NCI-H82 (cell line): Measurements from ENCODE around the gene LMAN2.
A peak's percentile ranks its signal among the peaks of the same experiment; 100 is the strongest.
"Not testable (repeated sequence)": the region's sequence is repeated elsewhere in the genome, so short reads cannot be mapped to it uniquely, and the experiment has no call there.

Source experiments
- DNase-seq: peaks from one replicate; lab custom pipeline; 2025; lab: John Stamatoyannopoulos, UW

LMAN2 gene

DNA sequence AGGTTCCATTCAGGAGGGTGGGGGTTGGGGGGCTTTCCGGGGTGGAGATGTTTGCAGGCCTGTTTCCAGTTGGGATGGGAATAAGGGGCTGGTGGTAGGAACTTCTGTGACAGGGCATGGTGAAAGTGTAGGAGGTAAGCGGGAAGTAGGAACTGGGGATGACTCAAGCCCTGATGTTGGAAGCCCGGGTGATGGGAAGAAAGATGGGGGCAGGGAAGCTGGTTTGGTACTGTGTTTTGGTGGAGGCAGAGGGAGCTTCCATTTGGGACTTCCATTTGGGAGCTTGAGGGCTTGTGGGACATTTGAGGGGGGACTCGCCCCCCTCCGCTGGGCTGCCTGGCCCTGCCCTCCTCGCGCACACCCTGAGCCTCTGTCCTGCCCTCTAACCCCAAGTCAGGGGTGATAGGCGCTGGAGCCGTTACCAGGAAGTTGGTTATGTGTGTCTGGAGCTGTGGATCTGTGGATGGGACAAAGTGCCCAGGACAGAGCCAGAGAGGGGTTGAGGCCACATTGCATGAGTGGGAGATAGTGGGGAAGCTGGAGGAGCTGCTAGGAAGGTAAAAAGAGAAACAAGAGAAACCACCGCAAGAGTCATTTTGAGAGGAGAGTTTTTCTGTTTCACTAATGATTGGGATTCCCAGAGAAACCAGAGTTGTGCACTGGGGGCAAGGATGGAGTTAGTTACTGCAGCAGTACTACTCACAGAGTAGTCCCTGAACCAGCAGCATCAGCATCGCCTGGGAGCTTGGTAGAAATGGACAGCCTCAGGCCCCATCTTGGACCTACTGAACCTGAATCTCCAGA, 12.9 kb upstream of the LMAN2 start:
- no peak for DNase-seq

DNA sequence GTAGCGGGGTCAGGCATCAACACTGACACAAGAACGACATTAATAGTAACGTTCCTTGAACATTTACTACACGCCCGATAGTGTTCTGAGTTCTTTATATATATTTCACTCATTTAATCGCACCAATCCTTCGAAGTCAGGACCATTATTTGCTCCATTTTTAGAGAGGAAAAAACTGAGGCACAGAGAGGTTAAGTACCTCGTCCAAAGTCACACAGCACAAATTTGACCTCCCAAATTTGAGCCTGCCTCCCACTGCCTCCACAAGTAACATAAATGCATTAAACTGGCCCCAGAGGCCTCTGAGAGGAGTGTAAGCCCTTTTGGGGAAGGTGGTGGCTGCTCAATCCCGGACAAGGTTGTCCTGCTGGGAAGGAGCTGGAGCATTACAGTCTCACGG, 12.1 kb upstream of the LMAN2 start:
- DNase-seq, result no peak

DNA sequence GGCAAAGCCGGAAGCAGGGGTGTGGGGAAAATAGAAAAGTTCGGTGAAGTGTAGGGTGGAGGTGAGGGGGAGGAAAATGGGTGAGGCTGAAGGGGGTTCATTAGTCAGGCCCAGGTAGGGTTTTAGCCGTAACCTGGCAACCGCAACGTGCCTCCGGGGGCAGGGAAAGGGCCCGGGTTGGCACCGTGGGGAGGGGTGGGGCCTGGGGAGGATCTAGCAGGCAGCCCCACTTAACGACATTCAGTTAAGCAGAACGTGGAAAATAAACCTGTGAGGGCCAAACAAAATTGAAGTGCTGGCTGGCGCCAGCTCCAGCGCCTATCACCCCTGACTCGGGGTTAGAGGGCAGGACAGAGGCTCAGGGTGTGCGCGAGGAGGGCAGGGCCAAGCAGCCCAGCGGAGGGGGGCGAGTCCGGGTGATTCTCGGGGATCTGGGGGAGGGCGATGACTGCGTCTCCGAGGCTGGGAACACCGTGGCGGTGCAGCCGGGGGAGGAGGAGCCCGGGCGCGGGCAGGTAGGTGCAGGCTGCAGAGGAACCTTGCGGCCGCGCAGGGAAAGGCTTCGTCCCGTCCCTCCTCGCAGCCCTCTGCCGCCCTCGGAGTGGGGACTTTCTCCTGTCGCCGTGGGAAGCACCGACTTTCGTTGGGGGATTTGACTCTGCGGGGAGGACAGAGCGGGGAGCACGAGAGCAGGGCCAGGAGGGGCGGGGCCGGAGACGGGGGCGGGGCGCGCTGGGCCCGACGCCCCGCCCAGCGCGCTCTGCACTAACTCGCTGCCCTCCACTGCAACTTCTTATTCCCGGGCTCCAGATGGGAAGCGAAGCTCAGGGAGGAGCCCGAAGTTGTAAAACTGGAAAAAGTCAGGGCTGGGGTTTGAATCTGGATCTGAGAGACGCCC, 11.4 kb upstream of the LMAN2 start:
- peak; percentile 65 for DNase-seq

DNA sequence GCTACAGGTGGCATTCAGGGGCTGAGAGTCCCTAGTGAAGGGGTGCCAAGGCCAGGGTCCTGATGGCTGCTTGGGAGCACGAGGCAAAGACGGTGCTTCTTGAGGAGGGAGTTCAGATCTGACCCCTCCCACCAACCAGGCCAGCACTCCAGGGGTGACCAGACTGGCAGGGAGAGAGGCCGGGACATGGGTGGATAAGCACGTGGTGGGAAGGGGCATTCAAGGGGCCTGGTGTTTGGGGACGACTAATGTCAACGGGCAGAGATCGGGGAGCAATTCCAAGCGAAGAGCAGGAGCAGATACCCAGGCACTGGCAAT, 10.8 kb upstream of the LMAN2 start:
- no peak for DNase-seq

DNA sequence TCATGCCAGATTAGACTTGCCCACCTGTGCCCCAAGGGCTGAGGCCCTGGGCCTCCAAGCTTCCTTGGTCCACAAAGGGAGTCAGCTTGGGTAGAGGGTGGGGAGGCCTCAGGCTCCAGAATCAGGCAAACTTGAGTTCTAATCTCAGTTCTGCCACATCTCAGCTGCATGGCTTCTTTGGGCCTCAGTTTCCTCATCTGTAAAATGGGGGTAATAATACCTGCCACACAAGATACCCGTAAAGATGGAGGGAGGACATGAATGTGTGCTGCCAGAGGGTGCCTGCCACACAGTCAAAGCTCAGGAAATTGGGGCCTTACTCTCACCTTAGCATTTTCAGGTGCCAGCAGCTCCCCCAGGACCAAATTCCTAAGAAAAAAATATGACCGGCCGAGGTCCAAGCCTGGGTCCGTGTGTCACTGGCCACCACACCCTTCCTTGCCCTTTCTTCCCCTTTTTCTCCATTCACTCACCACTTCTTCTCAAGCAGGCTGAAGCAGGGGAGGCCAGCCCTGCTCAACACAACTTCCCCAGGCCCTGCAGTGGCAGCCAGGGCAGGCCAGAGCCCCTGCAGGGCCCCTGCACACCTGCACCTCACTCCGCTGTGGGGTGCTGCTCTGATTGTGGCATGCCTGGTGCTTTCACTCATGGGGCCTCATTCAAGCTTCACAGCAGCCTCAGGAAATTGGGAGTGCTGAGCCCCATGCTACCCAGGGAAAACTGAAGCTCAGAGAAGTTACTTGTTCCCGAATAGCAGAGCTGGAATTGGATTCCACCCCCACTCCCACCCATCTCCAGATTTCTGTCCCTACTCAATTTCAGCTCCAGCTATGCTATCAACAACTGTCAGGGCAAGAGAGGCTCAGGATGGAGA, 10.2 kb upstream of the LMAN2 start:
- no peak for DNase-seq

DNA sequence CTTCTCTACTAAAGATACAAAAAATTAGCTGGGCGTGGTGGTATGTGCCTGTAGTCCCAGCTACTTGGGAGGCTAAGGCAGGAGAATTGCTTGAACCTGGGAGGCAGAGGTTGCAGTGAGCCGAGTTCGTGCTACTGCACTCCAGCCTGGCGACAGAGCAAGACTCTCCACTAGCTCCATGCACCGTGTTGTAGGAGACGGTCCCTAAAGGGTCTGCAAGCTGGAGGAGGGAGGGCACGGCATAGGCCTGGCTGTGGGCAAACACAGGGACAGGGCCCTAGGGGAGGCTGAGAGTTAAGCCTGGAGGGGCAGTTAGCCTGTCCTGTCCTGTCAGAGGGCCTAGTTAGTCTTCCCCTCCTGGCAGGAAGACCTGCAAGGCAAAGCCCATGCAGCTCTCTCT, 9.3 kb upstream of the LMAN2 start:
- DNase-seq, result not testable (repeated sequence)

DNA sequence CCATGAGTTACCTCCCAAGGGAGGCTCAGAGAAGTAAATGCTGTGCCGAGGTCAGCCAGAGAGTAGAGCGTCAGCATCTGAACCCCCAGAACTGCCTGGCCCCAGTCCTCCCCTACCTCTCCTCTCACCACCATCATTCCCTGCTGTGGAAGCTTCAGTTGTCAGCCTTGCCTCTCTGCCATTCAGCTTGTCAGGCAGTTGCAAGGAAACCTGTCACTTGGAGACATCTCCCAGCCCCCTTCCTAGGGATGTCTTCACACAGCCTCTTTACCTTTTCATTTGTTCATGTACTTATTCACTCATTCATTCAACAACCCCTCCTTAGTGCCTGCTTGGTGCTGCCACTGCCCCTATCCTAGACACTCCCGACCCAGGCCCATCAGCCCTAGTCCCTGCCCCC, 8.4 kb upstream of the LMAN2 start:
- DNase-seq, result no peak

DNA sequence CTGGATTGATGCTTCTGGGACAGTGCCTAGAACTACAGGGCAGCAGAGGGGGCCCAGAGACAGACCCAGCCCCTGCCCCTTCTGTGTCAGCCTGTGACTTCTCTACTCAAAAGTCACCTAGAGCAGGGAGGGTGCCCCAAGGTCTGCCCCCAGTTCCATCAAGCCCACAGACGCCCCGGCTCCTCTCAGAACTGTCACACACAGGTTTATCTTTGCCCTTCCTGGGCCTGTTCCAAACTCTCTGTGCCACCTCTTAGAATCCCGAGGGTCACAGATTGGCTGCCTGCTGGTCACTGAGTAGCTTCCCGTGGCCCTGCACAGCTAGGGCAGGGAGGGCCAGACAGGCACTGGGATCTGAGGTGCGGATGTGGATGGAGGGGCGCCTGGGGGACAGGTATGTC, 8.0 kb upstream of the LMAN2 start:
- no peak for DNase-seq

DNA sequence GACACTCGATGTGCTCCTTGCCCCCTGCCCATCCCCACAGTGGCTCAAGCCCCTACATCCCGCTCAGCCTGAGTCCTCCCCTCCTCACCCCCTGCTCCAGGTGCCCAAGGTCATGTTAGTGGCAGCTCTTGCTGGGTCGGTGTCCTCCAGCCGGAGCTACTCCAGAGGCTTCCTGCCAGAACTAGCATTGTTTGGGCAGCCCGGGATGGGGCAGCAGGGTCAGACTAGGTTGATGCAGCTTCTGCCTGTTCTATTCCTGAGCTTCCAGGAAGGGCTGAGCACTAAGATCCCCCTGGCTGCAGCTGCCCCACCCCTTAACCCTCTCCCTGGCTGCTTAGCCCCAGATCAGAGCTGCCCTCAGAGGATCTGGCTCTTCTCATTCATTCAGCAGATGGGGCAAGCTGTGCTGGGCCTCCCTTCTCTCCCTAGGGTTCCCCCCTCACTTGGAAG, 6.9 kb upstream of the LMAN2 start:
- no peak for DNase-seq

DNA sequence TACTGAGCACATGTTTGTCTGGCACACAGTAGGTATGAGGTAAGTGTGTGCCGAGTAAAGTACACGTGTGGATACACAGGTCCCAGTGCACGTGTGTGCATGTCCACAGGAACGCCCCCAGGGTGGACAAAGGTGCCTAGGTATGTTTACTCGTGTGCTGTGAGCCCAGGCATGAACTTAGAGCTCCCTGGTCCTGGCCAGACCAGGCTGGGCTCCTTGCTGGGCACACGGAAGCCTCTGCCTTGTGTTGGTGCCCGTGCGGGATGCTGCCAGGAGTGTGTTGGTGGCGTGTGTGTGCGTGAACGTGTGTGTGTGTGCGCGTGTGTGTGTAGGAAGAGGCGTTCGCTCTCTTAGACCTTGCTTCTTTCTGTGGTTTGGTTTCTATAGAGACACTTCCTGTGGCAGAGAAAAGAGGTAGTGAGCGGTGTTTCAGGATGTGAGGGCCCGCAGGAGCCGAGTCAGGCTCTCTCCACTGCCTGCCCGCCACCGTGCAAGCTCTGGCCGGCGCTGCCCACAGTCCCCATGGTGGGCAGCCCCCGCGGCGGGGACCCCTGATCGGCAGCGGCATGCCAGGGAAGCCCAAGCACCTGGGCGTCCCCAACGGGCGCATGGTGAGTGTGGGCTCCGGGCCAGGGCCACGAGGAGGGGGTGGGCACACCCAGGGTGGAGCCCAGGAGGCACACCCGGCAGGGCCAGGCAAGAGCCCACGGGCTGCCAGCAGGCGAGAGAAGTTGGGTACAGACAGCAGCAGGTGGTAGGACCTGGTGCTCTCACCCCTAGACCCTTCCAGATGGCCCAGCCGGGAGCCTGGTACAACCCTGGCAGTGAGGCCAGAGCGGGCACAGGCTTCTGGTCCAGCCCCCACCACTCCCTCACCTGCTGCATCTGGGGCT, 6.2 kb upstream of the LMAN2 start, which contains the start of gene RGS14:
TSS of gene RGS14 (plus strand) at position 466 of the 893 bp plus-strand sequence. CDS start at position 567, 101 bp downstream.
- DNase-seq, result no peak

DNA sequence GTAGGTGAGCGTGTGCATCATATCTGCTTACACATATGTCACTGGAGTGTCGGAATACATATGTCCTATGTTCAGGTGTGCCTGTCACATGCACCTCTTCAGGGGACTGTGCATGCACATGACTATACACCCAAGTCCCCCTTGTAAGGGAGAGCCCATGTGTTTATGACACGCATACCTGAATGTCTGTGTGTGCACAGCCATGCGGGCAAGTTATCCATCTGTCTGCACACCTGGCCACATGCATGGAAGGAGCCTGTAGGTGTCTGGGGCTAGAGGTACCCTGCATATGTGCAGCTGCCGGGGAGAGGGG, 5.6 kb upstream of the LMAN2 start:
- DNase-seq, result no peak

DNA sequence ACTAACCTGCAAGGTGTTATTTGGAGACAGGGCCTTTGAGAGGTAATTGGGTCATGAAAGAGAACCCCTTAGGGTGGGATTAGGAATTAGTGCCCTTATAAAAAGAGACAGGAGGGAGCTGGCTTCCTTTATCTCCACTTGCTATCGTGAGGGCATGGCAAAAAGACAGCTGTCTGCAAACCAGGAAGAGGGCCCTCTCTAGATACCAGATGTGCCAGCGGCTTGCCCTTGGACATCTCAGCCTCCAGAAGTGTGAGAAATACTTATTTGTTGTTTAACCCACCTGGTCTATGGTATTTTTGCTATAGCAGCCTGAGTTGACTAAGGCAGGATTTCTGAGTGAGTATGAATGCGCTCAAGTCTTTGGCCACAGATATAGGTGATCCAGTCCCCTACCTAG, 5.3 kb upstream of the LMAN2 start:
- no peak for DNase-seq

DNA sequence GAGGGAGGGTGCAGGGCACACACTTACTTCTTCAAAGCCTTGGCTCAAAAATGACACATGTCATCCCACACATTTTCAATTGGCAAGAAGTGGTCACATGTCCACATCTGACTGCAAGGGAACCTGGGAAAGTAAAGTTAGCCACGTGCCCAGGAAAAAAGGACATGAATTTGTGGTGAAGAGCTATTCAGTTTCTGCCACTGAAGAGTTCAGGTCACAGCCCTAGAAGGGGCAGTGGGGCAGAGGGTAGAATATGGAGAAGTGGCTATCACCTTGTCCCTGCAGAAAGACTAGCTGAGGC, 4.3 kb upstream of the LMAN2 start:
- no peak for DNase-seq

DNA sequence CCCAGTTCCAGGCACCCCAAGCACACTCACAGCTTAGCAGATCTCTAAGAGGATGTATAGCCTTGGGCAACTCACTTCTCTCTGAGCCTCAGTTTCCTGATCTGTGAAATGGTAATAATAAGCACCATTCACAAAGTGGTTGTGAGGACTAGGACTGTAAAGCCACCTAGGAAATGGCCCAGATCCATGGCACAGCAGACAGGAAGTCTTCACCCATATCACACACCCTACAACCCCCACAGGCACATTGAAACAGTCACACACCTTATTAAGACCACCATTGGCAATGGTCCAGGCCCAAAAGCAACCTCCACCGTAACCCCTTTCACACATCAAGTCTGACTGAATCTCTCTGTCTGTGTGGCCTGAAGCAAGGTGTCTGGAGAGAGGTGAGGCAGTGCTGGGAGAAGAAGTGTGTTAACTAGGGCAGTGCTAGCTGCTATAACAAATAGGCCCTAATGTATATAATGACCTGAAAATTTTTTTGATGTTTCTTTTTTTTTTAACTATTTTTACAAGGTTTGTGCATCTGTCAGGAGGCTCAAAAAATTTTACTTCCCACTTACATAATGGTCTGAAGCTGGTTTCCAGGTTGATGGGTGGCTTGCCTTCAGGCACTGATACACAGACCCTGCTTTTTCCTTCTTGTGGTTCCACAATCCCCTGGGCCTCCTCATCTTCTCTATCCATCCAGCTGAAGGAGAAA, 3.8 kb upstream of the LMAN2 start:
- no peak for DNase-seq

DNA sequence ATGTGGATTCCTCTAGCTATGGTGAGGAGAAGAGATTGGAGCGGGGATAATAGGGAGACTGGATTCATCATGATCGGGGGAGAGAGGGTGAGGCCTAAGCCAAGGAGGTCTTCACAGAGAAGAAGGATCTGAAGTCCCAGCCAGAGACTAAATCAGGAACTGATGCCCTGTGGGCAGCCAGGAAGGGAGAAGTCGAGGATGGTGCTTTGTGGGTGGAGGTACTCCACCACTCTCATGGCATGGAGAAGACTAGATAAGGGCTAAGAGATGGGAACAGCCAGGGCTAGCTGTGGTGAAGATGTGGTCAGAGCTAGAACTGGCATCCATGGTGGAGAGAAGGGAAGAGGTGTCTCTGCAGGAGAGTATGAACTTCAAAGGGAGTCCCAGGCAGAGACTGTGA, 3.2 kb upstream of the LMAN2 start:
- no peak for DNase-seq

DNA sequence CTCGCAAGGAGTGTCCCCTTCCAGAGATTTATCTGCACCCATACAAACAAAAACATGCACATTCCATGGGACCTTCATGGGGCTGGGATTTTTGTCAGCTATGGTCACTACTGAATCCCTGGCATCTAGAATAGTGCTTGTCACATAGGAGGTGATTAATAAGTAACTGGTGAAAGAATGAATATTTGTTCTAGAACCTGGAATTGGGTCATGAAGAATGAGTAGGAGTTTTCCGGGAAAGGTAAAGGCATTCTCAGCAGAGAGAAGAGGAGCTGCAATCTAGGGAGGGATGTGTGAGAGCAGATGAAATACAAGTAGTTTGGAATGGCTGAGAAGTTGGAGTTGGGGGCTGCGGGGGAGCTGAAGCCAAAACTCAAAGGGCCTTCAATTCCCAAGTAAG, 2.8 kb upstream of the LMAN2 start:
- no peak for DNase-seq

DNA sequence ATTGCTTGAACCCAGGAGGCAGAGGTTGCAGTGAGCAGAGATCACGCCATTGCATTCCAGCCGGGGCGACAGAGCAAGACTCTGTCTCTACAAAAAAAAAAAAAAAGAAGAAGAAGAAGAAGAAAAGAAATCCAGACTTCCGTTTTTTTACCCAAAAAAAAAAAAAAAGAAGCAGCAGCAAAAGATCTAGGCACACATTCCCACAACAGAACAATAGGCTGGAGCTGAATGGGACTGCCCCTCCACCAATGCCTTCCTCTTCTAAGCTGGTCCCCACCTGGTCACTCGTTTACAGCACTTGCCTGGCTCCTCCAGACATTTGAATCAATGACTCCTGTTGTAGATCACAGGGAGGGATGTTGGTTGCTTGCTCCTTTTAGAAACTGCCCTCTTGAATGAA, 1.6 kb upstream of the LMAN2 start:
- no peak for DNase-seq

DNA sequence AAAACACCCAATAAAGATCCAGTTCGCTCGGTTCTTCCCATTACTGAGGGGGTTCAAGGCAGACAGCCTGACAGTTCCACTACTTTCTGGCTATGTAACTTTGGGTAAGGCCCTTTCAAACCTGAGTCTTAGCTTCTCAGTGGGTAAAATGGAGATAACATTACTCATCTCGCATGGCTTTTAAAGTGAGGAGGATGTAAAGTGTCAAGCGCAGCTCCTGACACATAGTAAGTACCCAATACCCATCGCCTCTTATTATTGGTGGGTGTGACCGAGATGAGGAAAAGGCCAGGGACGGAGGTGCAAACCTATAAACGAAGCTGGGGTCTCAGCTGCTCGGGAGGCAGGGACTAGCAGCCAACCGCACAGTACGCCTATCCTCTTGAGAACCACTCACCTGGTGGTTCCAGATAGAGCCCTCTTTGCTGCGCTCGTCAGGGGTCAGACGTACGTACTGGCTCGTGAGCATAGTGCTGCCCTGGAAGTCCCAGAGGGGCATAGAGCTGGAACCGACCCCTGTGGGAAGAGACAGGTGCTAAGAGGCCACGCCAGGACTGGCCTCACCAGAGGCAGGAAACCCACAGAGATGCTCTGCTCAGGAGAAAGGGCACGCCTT, 584 bp downstream of the LMAN2 start:
- DNase-seq, result no peak

DNA sequence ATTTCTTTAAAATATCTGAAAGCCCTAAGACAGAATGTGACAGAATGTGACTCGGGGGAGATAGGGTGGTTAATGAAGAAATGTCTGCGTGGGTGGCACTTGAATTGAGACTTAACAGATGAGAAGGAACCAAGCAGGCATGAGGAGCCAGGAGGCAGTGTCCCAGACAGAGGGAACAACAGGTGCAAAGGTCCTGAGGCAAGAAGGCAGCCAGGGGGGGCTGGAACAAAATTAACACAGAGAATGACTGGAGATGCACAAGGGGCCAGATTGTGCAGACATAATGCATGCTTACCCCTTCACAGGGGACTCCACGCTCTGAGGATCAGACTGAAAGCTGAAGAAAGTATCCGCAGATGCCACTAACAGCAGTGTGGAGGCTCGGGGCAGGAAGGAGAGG, 1.7 kb downstream of the LMAN2 start:
- no peak for DNase-seq

DNA sequence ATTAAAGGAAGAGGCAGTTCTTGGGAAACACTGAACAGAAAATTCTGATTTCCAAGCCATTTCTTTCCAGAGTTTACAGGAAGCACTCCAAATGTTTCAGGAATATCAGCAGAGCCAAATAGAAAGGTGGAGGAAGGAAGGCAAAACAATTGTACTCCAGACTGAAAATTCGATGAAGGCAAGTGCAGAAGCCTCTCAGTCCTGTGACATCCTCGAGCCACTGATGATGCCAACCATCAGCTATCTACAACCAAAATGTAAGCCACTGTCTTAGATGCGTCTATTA, 2.2 kb downstream of the LMAN2 start:
- no peak for DNase-seq

DNA sequence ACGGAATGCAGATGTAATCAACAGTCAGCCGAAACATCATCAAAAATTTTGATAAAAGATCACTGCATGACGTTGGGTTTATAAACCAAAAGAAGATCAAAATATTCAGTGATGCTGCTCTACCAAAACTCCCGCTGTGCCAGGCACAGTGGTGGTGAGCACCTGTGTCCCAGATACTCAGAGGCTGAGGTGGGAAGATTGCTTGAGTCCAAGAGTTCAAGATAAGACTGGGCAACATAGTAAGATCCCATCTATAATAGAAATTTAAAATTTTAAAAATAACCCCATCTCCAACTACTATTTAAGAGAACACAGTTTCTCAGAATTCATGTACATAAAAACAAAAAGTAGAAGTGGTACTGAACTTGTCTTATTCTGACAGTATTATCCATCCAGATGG, 3.8 kb downstream of the LMAN2 start:
- no peak for DNase-seq
